ENCODE measurements around the gene MBNL1. TPM values are rescaled to one million over a fixed set of nuclear protein-coding genes. Genes with fewer than 3 reads are reported as not detected.

MBNL1 gene
- polyA plus RNA-seq, 1 donor (not counting 4 experiments of a cell fraction or from before 2014, with no cell fraction given) = 58.3 TPM

DNA sequence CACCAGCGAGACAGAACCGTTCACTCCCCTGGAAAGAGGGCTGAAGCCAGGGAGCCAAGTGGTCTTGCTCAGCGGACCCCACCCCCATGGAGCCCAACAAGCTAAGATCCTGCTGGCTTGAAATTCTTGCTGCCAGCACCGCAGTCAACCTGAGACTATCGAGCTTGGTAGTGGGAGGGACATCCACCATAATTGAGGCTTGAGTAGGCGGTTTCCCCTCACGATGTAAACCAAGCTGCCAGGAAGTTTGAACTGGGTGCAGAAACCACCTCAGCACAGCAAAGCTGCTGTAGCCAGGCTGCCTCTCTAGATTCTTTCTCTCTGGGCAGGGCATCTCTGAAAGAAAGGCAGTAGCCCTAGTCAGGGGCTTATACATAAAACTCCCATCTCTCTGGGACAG, 151.0 kb downstream of the MBNL1 start:
- Histone ChIP-seq H2AFZ (ENCODE audit: control insufficient read depth, low read length) (no peak overlapping the region), H3K9me1 (ENCODE audit: control insufficient read depth, extremely low read depth, insufficient read depth, low read length) (no peaks in the 10 kb centered on the region), H3K9me3 (ENCODE audit: control insufficient read depth, low read depth, low read length) (no peaks in the 10 kb centered on the region), H3K27me3 (ENCODE audit: control insufficient read depth, extremely low read depth, insufficient read depth, low read length) (no peaks in the 10 kb centered on the region), H3K4me2 (ENCODE audit: control insufficient read depth, extremely low read depth, insufficient read depth, low read depth, low read length) (no peak overlapping the region), H3K4me1 (ENCODE audit: control insufficient read depth, extremely low read depth, insufficient read depth, low read length) (no peaks in the 10 kb centered on the region), H3K9ac (ENCODE audit: control insufficient read depth, extremely low read depth, insufficient read depth, low read length) (no peak overlapping the region), H4K20me1 (ENCODE audit: control insufficient read depth, extremely low read depth, insufficient read depth, low read length) (no peaks in the 10 kb centered on the region), H3K27ac (ENCODE audit: control insufficient read depth, insufficient read depth, low read length) (no peak overlapping the region), H3K4me3 (ENCODE audit: control insufficient read depth in 2 of 3, extremely low read depth in 1 of 3, insufficient read depth in 2 of 3, low read depth in 1 of 3, low read length in 3 of 3) (no peak overlapping the region), H3K36me3 (ENCODE audit: control insufficient read depth in 2 of 2, extremely low read depth in 1 of 2, insufficient read depth in 2 of 2, low read length in 2 of 2) (peaks cover 7 to 13% of the 10 kb centered on the region in 2 experiments), H3K79me2 (ENCODE audit: control insufficient read depth, insufficient read depth, low read length) (no peaks in the 10 kb centered on the region)
- DNase-seq (ENCODE audit: low read depth, low spot score) = no peak
- dilution Hi-C loops (cut with MboI; ENCODE audit: extremely low pct_ligation_motif_present, low sequenced_read_pairs) = no loop called here
- TF ChIP-seq, protein P1, sequence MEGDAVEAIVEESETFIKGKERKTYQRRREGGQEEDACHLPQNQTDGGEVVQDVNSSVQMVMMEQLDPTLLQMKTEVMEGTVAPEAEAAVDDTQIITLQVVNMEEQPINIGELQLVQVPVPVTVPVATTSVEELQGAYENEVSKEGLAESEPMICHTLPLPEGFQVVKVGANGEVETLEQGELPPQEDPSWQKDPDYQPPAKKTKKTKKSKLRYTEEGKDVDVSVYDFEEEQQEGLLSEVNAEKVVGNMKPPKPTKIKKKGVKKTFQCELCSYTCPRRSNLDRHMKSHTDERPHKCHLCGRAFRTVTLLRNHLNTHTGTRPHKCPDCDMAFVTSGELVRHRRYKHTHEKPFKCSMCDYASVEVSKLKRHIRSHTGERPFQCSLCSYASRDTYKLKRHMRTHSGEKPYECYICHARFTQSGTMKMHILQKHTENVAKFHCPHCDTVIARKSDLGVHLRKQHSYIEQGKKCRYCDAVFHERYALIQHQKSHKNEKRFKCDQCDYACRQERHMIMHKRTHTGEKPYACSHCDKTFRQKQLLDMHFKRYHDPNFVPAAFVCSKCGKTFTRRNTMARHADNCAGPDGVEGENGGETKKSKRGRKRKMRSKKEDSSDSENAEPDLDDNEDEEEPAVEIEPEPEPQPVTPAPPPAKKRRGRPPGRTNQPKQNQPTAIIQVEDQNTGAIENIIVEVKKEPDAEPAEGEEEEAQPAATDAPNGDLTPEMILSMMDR (optimal IDR thresholded peaks at IDR 0.05 in 1 of 3, IDR thresholded peaks at IDR 0.05 in 1 of 3, conservative IDR thresholded peaks at IDR 0.05 in 1 of 3; ENCODE audit: extremely low read depth in 1 of 3, insufficient read depth in 2 of 3, low read length in 3 of 3) = no peak
- TF ChIP-seq EZH2 (IDR thresholded peaks at IDR 0.05; ENCODE audit: low read length) = no peak
- FAIRE-seq = no peak

DNA sequence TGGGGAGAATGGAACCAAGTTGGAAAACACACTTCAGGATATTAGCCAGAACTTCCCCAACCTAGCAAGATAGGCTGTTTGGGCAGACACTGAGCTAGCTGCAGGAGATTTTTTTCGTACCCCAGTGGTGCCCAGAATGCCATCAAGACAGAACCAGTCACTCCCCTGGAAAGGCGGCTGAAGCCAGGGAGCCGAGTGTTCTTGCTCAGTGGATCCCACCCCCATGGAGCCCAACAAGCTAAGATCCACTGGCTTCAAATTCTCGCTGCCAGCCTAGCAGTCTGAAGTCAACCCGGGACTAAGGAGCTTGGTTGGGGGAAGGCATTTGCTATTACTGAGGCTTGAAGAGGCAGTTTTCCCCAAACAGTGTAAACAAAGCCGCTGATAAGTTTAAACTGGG, 152.4 kb downstream of the MBNL1 start:
- H2AFZ ChIP-seq (ENCODE audit: control insufficient read depth, low read length) = no peak overlapping the region
- H3K27ac ChIP-seq (ENCODE audit: control insufficient read depth, insufficient read depth, low read length) = no peak overlapping the region
- H3K4me2 ChIP-seq (ENCODE audit: control insufficient read depth, extremely low read depth, insufficient read depth, low read depth, low read length) = no peak overlapping the region
- peaks cover 7 to 11% of the 10 kb centered on the region in 2 experiments for H3K36me3 ChIP-seq (ENCODE audit: control insufficient read depth in 2 of 2, extremely low read depth in 1 of 2, insufficient read depth in 2 of 2, low read length in 2 of 2)
- no peak for FAIRE-seq
- no peaks in the 10 kb centered on the region for H3K9me1 ChIP-seq (ENCODE audit: control insufficient read depth, extremely low read depth, insufficient read depth, low read length)
- no peak for TF ChIP-seq EZH2 (IDR thresholded peaks at IDR 0.05; ENCODE audit: low read length)
- TF ChIP-seq, protein P1 (optimal IDR thresholded peaks at IDR 0.05 in 1 of 3, IDR thresholded peaks at IDR 0.05 in 1 of 3, conservative IDR thresholded peaks at IDR 0.05 in 1 of 3; ENCODE audit: extremely low read depth in 1 of 3, insufficient read depth in 2 of 3, low read length in 3 of 3) = no peak
- H3K9ac ChIP-seq (ENCODE audit: control insufficient read depth, extremely low read depth, insufficient read depth, low read length) = no peak overlapping the region
- H3K9me3 ChIP-seq (ENCODE audit: control insufficient read depth, low read depth, low read length) = no peaks in the 10 kb centered on the region
- H3K4me3 ChIP-seq (ENCODE audit: control insufficient read depth in 2 of 3, extremely low read depth in 1 of 3, insufficient read depth in 2 of 3, low read depth in 1 of 3, low read length in 3 of 3) = no peak overlapping the region
- dilution Hi-C loops (cut with MboI; ENCODE audit: extremely low pct_ligation_motif_present, low sequenced_read_pairs) = no loop called here
- H4K20me1 ChIP-seq (ENCODE audit: control insufficient read depth, extremely low read depth, insufficient read depth, low read length) = no peaks in the 10 kb centered on the region
- no peak for DNase-seq (ENCODE audit: low read depth, low spot score)
- H3K27me3 ChIP-seq (ENCODE audit: control insufficient read depth, extremely low read depth, insufficient read depth, low read length) = no peaks in the 10 kb centered on the region
- H3K4me1 ChIP-seq (ENCODE audit: control insufficient read depth, extremely low read depth, insufficient read depth, low read length) = no peaks in the 10 kb centered on the region
- H3K79me2 ChIP-seq (ENCODE audit: control insufficient read depth, insufficient read depth, low read length) = no peaks in the 10 kb centered on the region
